HG03066 (cell line): ENCODE results near the gene NECTIN1.

ENCODE experiments used
- ATAC-seq: cut with Tn5 transposase; IDR thresholded peaks from one replicate; pipeline ENCODE4 v1.9.1; 2021; ENCODE audit warnings: low read depth; ENCODE audit not compliant: unreplicated experiment

Gene NECTIN1, protein sequence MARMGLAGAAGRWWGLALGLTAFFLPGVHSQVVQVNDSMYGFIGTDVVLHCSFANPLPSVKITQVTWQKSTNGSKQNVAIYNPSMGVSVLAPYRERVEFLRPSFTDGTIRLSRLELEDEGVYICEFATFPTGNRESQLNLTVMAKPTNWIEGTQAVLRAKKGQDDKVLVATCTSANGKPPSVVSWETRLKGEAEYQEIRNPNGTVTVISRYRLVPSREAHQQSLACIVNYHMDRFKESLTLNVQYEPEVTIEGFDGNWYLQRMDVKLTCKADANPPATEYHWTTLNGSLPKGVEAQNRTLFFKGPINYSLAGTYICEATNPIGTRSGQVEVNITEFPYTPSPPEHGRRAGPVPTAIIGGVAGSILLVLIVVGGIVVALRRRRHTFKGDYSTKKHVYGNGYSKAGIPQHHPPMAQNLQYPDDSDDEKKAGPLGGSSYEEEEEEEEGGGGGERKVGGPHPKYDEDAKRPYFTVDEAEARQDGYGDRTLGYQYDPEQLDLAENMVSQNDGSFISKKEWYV

GRCh38 chr11:119728651-119729580, at the start of gene NECTIN1:
Gene NECTIN1, minus strand, starts transcription at chr11:119729200. Its CDS starts 647 bp downstream, at chr11:119728553.
- peak; percentile 73 for ATAC-seq

DNA sequence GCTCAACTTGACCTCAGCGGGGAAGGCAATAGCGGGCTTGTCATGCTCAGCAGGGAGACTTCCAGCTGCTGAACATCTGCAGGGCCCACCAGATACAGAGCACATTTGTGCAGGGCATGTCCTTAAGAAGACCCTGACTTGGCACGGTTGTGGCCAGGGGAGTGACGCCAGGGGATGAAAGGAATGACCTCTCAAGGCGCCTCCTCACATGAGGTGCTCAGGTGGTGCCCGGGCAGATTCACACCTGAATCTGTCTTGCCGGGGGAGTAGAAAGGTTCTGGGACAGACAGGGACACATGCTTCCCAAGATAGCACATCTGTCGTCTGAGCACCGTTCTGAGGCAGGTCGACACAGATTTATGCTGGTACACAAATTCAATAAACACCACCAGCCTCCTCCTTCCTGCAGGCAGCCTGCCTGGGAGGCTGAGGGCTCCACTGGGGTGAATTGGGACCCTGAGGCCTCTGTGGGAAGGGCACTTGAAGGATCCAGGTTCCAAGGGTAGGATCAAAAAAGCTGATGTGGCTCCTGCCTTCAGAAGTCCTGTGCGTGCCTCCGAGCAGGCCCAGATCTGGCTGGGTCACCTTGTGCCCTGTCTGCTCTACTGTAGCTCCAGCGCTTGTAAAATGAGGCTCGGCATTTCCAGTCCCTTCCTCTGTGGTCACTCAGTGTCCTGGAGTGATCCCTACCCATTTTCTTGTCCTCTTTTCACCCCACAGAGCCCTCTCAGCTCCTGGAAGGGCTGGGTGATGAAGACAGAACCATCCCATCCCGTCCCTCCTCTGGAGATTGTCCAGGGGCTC, 49.6 kb upstream of the NECTIN1 start:
- ATAC-seq: no peak

GRCh38 chr11:119777940-119778339, 48.9 kb upstream of the NECTIN1 start:
- ATAC-seq: no peak

DNA sequence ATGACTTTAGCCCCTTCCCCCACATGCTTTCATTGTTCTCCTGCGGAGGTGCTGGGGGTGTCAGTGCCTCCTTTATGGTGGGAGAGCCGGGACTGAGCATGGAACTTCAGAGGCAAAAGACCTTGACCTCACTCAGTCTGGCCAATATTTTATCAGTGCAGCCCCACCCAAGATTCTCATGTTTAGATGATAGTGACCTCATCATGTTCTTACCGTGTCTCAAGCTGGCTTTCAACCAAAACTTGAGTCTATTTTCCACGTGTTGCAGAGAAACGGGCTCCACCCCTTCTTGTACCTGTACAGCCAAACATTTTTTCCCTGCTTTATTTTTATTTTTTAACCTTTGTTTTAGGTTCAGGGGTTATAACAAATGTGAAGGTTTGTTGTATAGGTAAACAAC, 47.7 kb upstream of the NECTIN1 start:
- ATAC-seq: no peak

DNA sequence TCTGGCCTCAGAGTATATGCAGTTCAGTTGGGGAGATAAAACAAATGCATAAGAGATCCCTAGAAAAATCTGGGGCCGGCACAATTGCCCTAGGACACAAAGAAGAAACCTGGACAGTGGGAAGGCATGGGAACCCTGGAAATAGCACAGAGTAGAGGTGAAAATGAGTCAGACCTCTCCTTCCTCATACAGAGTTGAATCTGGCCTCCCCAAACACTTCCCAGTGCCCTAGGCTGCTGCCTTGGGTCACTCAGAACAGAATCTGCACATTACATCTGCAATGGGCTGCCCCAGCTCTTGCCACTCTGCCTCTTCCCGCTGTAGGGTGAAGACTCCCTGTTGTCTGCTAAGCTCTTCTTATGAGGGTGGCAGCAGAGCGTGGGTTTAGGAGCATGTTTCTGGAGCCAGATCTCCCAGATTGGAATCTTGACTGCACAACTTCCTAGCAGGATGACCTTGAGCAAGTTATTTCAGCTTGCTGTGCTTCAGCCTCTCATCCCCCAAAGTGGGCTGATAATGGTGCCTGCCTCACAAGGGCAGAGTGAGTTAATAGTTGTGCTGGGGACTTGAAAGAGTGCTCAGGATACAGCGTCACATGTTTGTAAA, 47.1 kb upstream of the NECTIN1 start:
- ATAC-seq: no peak

DNA sequence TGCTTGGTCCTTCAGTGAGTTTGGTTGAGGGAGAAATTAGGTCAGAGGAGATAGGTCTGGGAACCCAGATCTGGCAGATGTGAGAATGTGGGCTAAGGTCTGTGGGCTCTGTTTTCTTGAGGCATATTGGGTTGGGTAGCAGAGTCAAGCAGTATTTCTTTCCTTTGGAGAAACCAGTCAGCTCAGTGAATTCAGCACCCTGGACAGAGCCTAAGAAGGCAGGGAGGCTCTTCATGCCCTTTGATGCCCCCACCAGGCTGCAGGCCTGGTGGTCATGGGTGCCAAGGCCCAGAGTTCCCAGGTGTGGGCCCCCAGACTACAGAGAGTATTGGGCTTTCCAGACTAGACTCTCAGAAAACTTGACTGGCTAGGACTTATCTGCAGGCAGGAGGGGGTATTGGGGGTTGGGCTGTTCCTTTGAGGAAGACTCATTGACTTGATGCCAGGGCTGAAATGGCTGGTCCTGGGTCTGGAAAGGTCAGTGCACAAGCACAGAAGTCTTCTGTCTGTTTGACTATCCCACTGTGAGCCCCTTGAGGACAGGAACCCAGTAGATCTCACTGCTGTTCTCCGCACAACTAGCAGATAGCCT, 45.3 kb upstream of the NECTIN1 start:
- ATAC-seq: no peak

DNA sequence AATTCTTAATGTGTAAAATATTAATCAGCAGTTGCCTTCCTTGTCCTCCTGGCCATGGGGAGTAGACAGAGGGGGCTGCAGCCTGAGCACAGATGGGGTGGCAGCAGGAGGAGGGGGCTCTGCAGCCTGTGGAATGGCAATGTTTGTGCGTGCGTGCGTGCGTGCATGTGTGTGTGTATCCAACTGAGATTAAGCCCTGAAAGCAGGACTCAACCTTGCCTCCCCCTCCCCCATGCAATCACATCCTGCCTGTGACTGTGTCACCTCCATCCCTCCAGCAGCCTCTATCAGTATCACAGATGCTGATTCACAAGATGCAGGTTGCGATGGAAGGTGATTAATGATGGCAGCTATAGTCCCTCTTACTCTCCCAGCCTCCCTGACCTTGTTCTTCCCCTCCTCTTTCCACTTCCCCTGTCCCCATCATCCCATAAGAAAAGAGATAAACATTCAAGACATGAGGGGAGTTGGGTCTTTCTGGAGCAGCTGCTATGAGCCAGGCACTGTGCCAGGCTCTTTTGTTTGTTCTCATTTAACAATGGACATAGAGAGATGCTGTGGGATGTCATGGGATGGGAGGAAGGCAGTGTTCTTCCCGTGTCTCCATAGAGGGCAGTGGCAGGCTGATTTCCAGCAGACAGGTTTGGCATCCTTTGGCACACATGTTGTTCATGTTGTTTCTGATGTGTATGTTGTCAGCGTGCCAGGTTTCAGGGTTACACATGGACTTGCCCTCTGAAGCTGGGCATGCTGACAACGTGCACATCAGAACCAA, 43.8 kb upstream of the NECTIN1 start:
- no peak for ATAC-seq

- ATAC-seq: no peak
These were observed 43.1 kb upstream of the NECTIN1 start for GRCh38 chr11:119772076-119772475.

- no peak for ATAC-seq
These were observed 42.3 kb upstream of the NECTIN1 start for GRCh38 chr11:119771172-119771770.

GRCh38 chr11:119765628-119766027, 36.6 kb upstream of the NECTIN1 start:
- no peak for ATAC-seq

- ATAC-seq: no peak
These were observed 35.3 kb upstream of the NECTIN1 start for GRCh38 chr11:119764108-119764868.

DNA sequence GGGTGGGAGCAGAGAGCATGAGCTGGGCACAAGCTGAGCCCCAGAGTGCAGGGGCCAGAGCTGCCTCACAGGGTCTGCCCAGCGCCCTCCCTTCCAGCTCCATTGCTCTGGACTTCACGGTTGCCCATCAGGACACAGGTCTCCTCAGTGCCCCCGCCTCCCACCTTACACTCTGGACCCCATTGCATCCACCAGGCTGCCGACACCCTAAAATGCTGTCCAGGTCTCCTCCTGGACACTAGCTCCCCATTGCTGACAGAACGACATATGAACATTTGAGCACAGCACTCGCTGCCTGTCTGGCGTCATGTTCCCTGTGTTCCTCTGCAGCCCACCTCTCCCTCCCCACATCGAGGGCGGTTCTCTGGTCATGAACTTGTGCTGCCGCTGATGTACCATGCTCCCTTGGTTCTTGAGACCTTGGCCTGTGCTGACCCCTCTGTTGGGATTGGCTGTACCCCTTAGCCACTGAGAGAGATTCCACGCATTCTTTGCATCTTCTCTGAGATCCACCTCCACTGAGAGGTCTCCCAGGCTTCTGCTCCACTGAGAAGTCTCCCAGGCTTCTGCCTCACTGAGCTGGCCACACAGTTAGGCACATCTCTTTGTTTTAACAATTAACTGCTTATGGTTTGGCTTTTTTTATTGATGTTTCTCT, 34.2 kb upstream of the NECTIN1 start:
- no peak for ATAC-seq

DNA sequence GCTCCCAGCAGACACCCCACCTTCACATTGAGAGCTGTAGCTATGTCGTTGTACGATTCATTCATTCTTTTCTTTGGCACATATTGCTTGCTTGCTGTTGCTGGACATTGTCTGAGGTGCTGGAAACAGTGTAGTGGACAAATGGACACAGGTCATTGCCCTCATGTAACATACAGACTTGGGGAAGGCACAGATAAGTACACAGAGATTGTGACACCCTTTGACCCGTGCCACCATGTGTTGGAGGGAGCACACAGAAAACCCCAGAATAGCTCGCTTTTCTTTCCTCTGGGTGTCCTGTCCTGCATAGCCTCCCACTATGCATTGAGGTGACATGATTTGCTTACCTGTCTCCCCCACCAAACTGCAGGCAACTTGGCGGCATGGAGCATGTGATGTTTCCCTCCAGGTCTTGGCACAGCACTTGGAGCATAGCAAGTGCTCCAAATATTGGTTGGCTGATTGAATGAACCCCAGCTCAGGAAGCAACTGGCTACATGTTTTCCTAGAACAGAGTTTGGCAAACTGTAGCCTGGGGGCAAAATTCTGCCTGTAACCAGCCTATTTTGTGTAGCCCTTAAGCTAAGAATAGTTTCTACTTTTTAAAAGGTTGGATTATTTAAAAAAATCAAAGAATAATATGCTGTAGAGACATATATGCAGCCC, 30.9 kb upstream of the NECTIN1 start:
- ATAC-seq: no peak

GRCh38 chr11:119759324-119759723, 30.3 kb upstream of the NECTIN1 start:
- ATAC-seq: no peak

- no peak for ATAC-seq
These were observed 29.3 kb upstream of the NECTIN1 start for GRCh38 chr11:119758291-119758690.

- ATAC-seq: no peak
These were observed 28.4 kb upstream of the NECTIN1 start for GRCh38 chr11:119757378-119757777.
